ENCODE data around the gene EYS. TPM values are rescaled to one million over a fixed set of nuclear protein-coding genes. Genes with fewer than 3 reads are reported as not detected.

The EYS gene
- total and polyA plus RNA-seq, 2 experiments from 2014 or later = 0.04 TPM; not detected in 1

DNA sequence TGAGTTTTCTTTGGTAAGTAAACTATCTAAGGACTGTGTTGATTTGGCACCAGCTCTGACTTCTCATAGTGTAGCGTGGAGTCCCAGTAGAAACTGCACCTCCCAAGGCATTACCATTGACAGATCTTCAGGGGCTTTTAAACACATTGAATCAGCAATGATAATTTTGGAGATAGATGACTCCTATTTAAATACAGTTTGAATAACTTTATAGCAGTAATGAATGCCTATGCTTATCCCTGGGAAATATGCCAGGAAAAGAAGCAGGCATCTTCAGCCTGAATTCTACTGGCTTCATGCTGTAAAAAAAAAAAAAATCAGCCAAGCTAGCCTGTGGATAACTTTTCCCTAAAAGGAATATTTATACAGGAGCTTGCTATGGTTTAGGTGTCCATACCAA is 895.9 kb downstream of the EYS start:
- Histone ChIP-seq H3K36me3 (ENCODE audit: low read depth) (no peaks in the 10 kb centered on the region), H3K9me2 (ENCODE audit: insufficient read depth) (no peaks in the 10 kb centered on the region), H3K27ac (no peak overlapping the region), H3K4me3 (no peak overlapping the region), H3K9me3 (ENCODE audit: low read depth) (no peaks in the 10 kb centered on the region), H3K79me2 (ENCODE audit: insufficient read depth) (no peaks in the 10 kb centered on the region), H3K4me2 (ENCODE audit: unreplicated experiment) (no peak overlapping the region), H3K9ac (no peak overlapping the region), H4K20me1 (ENCODE audit: insufficient read depth) (no peaks in the 10 kb centered on the region), H3K27me3 (replicated peaks; ENCODE audit: insufficient read depth) (no peaks in the 10 kb centered on the region), H3F3A (ENCODE audit: insufficient read depth) (no peaks in the 10 kb centered on the region), H3K4me1 (ENCODE audit: insufficient read depth) (no peaks in the 10 kb centered on the region), H2AFZ (no peak overlapping the region)
- DNase-seq = no peak
- in situ Hi-C loops (cut with MboI) = no loop called here
- TF ChIP-seq EZH2phosphoT487 (IDR thresholded peaks at IDR 0.05; ENCODE audit: insufficient read depth, low read depth) (no peak), EZH2 (IDR thresholded peaks at IDR 0.05; ENCODE audit: insufficient read depth, poor library complexity, severe bottlenecking) (no peak)
- 18 to 39% methylated on average over 1 of the region's 1 CpG for WGBS, 2 experiments (ENCODE audit: low coverage in 1 of 2, low lambda C conversion rate in 2 of 2, missing lambda C conversion rate in 2 of 2)

DNA sequence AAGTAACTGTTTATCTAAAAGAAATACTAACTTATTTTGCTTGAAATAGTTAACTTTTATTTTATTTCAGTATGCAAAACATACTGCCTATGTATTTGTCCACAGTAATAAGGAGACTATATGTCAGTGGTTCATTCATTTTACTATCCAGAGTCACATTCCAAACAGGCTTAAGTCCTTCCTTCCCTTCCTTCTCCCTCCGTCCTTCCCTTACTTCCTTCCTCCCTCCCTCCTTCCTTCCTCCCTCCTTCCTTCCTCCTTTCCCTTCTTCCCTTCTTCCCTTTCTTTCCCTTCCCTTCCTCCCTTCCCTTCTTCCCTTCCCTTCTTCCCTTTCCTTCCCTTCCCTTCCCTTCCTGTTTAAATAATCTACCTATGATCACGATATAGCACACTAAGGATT is 899.2 kb downstream of the EYS start:
- no peak overlapping the region for H3K9ac ChIP-seq
- DNase-seq = no peak
- TF ChIP-seq EZH2phosphoT487 (IDR thresholded peaks at IDR 0.05; ENCODE audit: insufficient read depth, low read depth) = no peak
- TF ChIP-seq EZH2 (IDR thresholded peaks at IDR 0.05; ENCODE audit: insufficient read depth, poor library complexity, severe bottlenecking) = no peak
- H3K36me3 ChIP-seq (ENCODE audit: low read depth) = no peaks in the 10 kb centered on the region
- no peaks in the 10 kb centered on the region for H3F3A ChIP-seq (ENCODE audit: insufficient read depth)
- H3K79me2 ChIP-seq (ENCODE audit: insufficient read depth) = no peaks in the 10 kb centered on the region
- no peak overlapping the region for H3K4me3 ChIP-seq
- in situ Hi-C loops (cut with MboI) = no loop called here
- no peaks in the 10 kb centered on the region for H3K9me2 ChIP-seq (ENCODE audit: insufficient read depth)
- no peaks in the 10 kb centered on the region for H3K4me1 ChIP-seq (ENCODE audit: insufficient read depth)
- WGBS, 2 experiments (ENCODE audit: low coverage in 1 of 2, low lambda C conversion rate in 2 of 2, missing lambda C conversion rate in 2 of 2) = 16 to 32% methylated on average over 1 to 2 of the region's 2 CpGs
- H3K9me3 ChIP-seq (ENCODE audit: low read depth) = no peaks in the 10 kb centered on the region
- no peaks in the 10 kb centered on the region for H3K27me3 ChIP-seq (replicated peaks; ENCODE audit: insufficient read depth)
- H4K20me1 ChIP-seq (ENCODE audit: insufficient read depth) = no peaks in the 10 kb centered on the region
- no peak overlapping the region for H3K27ac ChIP-seq
- no peak overlapping the region for H3K4me2 ChIP-seq (ENCODE audit: unreplicated experiment)
- no peak overlapping the region for H2AFZ ChIP-seq

DNA sequence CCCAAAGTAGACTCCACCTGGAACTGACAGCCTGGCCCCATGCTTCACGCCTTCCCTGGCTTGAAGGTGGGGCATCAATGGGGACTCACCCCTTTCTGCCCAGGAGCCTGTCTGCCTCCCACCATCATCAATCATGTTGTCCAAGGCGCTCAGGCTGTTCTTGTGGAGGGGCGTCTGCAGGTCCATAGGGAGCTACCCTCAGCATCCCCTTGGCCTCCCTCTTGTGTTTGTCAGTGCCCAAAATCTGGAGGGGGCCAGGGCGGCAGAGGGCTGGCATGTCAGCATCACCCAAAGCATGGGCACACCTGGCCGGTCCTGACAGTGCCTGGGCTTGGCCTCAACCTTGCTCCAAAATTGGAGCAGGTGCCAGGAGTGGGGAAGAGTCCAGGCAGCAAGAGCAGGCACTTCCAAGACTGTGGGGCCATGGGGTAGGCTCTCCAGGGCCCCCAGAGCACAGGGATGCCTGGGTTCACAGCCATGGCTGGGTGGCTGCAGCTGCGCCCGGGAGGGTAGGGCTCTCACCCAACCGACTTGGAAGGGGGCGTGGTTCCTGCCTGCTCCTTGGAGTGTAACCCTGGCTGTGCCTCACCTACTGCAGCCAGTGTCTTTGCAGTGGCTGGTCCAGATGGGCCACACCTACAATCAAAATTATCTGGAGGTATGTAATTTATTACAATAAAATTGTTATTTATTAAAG is 903.4 kb downstream of the EYS start:
- Histone ChIP-seq H3K79me2 (ENCODE audit: insufficient read depth) (no peaks in the 10 kb centered on the region), H3K27me3 (replicated peaks; ENCODE audit: insufficient read depth) (no peaks in the 10 kb centered on the region), H3K9ac (no peak overlapping the region), H3K9me2 (ENCODE audit: insufficient read depth) (no peaks in the 10 kb centered on the region), H4K20me1 (ENCODE audit: insufficient read depth) (no peaks in the 10 kb centered on the region), H3K36me3 (ENCODE audit: low read depth) (no peaks in the 10 kb centered on the region), H3F3A (ENCODE audit: insufficient read depth) (no peaks in the 10 kb centered on the region), H3K4me1 (ENCODE audit: insufficient read depth) (no peaks in the 10 kb centered on the region), H3K4me3 (no peak overlapping the region), H2AFZ (no peak overlapping the region), H3K27ac (no peak overlapping the region), H3K9me3 (ENCODE audit: low read depth) (no peaks in the 10 kb centered on the region), H3K4me2 (ENCODE audit: unreplicated experiment) (no peak overlapping the region)
- no peak for DNase-seq
- no peak for TF ChIP-seq EZH2 (IDR thresholded peaks at IDR 0.05; ENCODE audit: insufficient read depth, poor library complexity, severe bottlenecking)
- 34 to 43% methylated on average over 9 of the region's 9 CpGs for WGBS, 2 experiments (ENCODE audit: low coverage in 1 of 2, low lambda C conversion rate in 2 of 2, missing lambda C conversion rate in 2 of 2)
- in situ Hi-C loops (cut with MboI) = no loop called here

DNA sequence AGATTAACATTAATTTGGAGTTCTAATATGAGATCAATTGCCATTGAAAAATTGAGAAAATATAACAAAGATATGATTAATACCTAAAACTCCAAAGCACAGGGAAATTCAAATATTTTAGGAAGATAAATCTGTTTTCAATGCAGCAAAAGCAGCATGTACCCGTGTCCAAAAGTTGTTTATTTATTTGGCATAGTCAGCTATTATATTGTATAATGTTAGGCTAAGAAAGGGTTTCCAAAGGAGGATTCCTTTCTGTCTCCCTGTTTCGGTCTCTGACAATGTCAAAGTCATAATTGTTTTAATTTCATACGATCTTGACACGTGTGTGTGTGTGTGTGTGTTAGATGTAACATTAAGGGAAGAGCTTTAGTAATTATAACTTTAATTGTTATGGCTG is 914.5 kb downstream of the EYS start:
- WGBS, 2 experiments (ENCODE audit: low coverage in 1 of 2, low lambda C conversion rate in 2 of 2, missing lambda C conversion rate in 2 of 2) = 0 to 5% methylated on average over 4 of the region's 4 CpGs
- in situ Hi-C loops (cut with MboI) = no loop called here
- no peaks in the 10 kb centered on the region for H3K9me3 ChIP-seq (ENCODE audit: low read depth)
- no peaks in the 10 kb centered on the region for H3K79me2 ChIP-seq (ENCODE audit: insufficient read depth)
- H3K36me3 ChIP-seq (ENCODE audit: low read depth) = no peaks in the 10 kb centered on the region
- no peak overlapping the region for H2AFZ ChIP-seq
- no peak overlapping the region for H3K9ac ChIP-seq
- H4K20me1 ChIP-seq (ENCODE audit: insufficient read depth) = no peaks in the 10 kb centered on the region
- TF ChIP-seq EZH2phosphoT487 (IDR thresholded peaks at IDR 0.05; ENCODE audit: insufficient read depth, low read depth) (no peak), EZH2 (IDR thresholded peaks at IDR 0.05; ENCODE audit: insufficient read depth, poor library complexity, severe bottlenecking) (no peak)
- H3K27me3 ChIP-seq (replicated peaks; ENCODE audit: insufficient read depth) = no peaks in the 10 kb centered on the region
- DNase-seq = no peak
- no peaks in the 10 kb centered on the region for H3F3A ChIP-seq (ENCODE audit: insufficient read depth)
- no peak overlapping the region for H3K4me3 ChIP-seq
- H3K27ac ChIP-seq = no peak overlapping the region
- no peaks in the 10 kb centered on the region for H3K9me2 ChIP-seq (ENCODE audit: insufficient read depth)
- H3K4me1 ChIP-seq (ENCODE audit: insufficient read depth) = no peaks in the 10 kb centered on the region
- H3K4me2 ChIP-seq (ENCODE audit: unreplicated experiment) = no peak overlapping the region

DNA sequence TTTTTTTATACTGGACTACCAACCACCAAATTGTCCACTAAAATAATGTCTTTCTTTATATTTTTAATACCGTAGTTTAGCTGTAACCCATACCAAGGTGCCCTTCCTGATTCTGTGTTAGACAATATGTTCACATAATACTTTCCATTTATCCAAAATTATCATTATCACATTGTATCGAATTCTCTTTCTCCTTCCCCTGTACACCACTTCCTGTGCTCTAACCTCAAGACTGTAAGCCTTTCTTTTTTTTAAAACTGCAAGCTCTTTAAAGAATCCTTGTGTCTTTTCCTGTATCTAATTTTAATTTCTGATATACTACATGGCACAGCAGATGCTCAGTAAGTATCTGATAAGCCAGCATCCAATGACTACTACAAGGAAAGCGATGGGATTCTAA is 917.5 kb downstream of the EYS start:
- TF ChIP-seq EZH2phosphoT487 (IDR thresholded peaks at IDR 0.05; ENCODE audit: insufficient read depth, low read depth) = no peak
- Histone ChIP-seq H3K27ac (no peak overlapping the region), H3K9me3 (ENCODE audit: low read depth) (no peaks in the 10 kb centered on the region), H3K79me2 (ENCODE audit: insufficient read depth) (no peaks in the 10 kb centered on the region), H3K4me3 (no peak overlapping the region), H3K4me1 (ENCODE audit: insufficient read depth) (no peaks in the 10 kb centered on the region), H3K9me2 (ENCODE audit: insufficient read depth) (no peaks in the 10 kb centered on the region), H3K36me3 (ENCODE audit: low read depth) (no peaks in the 10 kb centered on the region), H4K20me1 (ENCODE audit: insufficient read depth) (no peaks in the 10 kb centered on the region), H3K27me3 (replicated peaks; ENCODE audit: insufficient read depth) (no peaks in the 10 kb centered on the region), H3K9ac (no peak overlapping the region), H2AFZ (no peak overlapping the region), H3K4me2 (ENCODE audit: unreplicated experiment) (no peak overlapping the region), H3F3A (ENCODE audit: insufficient read depth) (no peaks in the 10 kb centered on the region)
- WGBS, 2 experiments (ENCODE audit: low coverage in 1 of 2, low lambda C conversion rate in 2 of 2, missing lambda C conversion rate in 2 of 2) = 30 to 34% methylated on average over 3 of the region's 3 CpGs
- no peak for DNase-seq
- in situ Hi-C loops (cut with MboI) = no loop called here

Measured in GM23248 (cell line).